ENCODE measurements around the gene SGSH.

GRCh38 chr17:80209765-80210164 is 10.4 kb downstream of the SGSH start:
- TF ChIP-seq CTCF (conservative IDR thresholded peaks at IDR 0.05) = no peak
- no peak for TF ChIP-seq ZFX (IDR thresholded peaks at IDR 0.05)
